HG03025 (cell line): ENCODE data around the gene SLC39A5.
A peak's percentile ranks its signal among the peaks of the same experiment; 100 is the strongest.

ENCODE experiments used
- ATAC-seq: cut with Tn5 transposase; IDR thresholded peaks from one replicate; pipeline ENCODE4 v1.9.1; 2021; ENCODE audit warnings: mild to moderate bottlenecking, moderate library complexity; ENCODE audit not compliant: unreplicated experiment, low FRiP score

Gene SLC39A5

DNA sequence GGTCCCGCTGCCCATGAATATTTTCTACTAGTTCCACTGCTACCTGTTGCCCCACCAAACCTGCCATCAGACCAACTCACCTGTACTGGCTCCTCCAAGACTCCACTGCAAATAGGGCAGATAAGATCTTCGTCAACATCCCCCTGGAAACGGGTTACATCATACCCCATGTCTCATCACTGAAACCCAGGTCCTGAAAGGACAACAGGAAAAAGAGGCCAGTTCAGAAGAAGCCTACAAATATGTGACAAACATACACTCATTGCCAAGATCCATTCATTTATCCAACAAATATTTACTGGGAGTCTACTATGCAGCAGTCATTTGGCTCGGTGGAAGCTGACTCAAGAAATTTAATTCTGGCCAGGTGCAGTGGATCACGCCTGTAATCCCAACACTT, 16.0 kb upstream of the SLC39A5 start:
- no peak for ATAC-seq

DNA sequence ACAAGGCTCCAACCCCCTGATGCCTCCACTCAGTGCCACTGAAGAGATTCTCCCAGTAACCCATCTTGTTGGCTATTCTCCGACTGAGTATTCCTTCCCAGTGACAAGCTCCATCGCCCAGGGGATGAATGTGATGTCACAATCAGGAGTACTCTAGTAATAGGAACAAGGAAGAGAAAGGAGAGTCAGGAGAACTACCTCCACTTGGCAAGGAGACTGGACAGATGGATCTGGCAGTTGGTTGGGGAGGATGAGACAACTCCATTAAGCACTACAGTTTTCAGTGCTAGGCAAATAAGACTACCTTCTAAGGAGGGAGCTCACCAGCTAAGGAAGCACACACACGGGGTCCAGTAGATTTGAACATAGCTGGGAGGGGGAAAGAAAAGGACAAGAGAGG, 13.4 kb upstream of the SLC39A5 start:
- no peak for ATAC-seq

DNA sequence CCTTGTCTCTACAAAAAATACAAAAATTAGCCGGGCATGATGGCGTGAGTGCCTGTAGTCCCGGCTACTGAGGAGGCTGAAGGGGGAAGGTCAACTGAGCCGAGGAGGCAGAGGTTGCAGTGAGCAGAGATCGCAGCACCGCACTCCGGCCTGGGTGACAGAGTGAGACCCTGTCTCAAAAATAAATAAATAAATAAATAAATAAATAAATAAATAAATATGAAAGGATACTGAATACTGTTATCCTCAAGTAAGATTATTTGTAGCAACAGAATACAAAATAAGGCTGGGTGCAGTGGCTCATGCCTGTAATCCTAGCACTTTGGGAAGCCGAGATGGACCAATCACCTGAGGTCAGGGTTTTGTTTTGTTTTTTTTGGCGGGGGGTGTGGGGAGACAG, 10.0 kb upstream of the SLC39A5 start:
- no peak for ATAC-seq

DNA sequence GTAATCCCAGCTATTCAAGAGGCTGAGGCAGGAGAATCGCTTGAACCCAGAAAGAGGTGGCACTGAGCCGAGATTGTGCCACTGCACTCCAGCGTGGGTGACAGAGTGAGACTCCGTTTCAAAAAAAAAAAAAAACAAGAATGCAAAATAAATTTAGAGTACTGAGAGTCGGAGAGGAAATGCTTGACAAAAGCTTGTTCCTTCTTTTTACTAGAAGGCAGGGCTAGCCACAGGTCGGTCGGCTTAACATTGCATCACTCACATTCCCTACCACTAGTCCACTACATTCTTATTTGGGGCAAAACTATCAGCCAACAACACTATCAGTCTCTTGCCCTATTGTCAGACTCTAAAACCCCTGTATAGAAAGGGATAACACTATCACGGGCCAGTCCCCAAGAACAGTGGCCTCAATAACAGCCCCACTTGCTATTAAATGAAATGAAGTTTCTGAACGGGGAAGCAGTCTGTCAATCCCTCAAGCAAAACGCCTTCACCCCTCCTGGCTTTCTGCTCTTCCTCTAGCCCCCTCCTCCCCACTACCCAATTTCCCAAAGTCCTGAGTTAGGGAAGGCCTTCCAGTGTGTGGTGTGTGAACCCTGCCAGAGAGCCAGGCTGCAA, 9.1 kb upstream of the SLC39A5 start:
- no peak for ATAC-seq

DNA sequence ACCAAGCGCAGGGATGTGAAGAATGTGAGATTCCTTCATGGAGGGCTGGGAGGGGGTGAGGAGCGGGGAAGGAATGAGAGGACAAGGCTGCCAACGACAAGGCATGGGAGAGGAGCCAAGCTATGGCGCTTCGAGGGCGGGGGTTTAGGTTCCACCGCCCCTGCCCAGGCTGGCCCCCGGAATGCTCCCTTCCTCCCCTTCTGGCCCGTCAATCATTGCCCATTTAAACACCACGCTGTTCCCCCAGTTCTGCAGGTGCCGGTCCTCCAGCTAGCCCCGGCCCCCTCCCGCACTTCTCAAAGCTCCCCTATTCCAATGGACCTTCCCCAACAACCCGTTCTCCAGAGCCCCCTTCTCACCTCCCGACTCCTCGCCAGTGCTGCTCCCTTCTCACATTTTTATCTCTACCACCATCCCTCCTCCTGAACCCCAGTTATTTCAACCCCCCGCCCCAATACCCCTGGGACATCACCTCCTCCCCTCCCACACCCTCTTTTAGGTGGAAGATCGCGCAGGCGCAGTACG, 8.6 kb upstream of the SLC39A5 start:
- no peak for ATAC-seq

DNA sequence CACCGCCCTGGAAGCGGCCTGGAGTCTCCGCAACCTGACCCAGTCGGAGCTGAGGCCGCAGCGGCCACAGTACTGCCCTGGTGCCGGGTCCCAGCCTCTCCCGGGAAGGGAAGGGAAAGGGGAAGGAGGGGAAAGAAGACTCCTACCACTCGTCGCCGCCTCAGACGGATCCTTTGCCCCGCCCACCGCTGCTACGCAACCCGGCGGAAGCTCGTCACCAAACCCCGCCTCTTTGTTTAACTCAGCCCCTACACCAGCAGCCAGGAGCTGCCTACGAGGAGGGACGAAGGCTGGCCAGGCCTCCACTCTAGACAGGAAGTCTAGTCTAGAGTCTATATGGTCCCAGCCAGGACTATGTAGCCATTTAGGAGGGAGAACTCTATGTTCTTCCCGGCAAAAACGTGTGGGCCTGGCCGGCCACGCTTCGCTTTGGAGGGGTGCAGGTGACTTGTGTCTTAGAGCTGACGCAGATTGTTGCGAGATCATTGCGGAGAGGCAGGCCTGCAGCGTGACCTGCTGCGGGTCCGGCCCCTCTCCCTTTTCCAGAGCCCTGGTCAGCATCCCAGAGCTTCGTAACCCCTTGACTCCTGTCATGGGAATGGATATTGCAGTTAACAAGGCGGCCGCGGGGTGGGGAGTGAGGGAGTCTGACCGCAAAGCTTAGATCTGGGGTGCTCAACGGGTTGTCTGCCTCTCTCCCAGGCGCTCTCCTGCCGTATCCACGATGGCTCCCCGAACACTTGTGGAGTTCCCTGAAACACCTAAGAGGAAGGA, 7.9 kb upstream of the SLC39A5 start, which contains the start of gene RNF41:
TSS of gene RNF41 (minus strand) at position 166 of the 774 bp plus-strand sequence. CDS start 7,875 bp downstream, outside the sequence.
- ATAC-seq: peak; percentile 76

DNA sequence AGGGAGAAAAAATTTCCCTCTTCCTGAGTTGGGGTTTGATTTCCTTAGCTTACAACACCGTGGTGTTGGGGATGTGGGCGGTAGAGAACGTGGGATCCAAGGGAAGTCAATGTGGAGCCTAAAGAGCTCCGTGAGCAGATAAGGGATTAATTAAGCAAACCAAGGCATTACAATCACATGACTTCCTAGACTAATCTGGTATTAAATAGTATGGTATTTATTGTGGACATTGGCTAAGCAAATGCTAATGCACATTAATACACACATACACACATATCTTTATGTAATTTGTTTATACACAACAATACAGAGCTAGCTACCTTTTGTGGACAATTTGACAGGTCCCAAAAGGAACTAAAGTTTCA, 7.3 kb upstream of the SLC39A5 start:
- no peak for ATAC-seq

DNA sequence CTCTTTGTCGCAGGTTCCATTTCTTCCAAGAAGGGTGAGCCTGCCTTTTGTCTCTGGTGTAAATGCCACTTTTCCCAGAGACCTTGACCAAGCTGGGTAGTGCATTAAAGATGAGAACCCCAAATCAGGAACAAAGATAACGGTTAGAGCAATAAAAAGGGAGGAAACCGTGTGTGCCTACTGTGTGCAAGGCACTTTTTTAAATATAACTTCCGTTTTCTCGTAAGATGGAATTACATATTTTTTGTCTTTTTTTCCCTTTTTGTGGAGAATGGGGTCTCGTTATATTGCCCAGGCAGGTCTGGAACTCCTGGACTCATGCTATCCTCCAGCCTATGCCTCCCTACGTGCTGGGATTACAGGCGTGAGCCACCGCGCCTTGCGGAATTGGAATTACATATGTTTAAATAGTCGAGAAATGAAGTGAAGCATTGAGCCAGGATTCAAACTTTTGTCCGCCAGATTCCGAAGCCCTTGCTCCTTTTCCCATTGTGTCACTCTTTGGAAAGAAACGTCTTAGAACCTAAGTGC, 6.2 kb upstream of the SLC39A5 start:
- no peak for ATAC-seq

DNA sequence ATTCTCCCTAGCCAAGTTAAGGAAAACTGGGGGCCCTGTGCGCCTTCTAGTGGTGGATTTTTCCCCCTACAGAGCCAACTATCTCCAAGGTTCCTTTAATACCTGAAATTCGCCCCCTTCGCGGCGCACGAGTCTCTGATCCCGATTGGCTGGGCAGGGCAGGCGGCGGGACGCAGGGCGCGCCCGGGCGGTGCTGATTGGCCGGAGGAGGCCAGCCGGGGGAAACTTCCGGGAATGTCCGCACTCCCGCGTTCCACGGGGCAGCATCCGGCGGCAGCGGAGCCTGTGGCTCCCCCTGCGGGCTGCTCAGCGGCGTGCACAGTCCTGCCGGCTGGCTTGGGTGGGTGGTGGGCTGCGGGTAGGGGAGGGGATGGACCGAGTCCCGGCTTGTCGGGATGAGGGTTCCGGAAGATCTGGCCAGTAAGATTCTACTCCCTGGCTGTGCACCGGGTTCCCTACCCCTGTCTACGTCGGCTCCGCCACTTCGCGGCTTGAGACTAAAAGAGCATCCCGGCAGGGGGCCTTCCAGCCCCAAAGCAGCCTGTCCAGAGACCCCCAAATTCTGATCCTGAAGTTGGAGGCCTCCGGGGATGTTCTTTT, 5.6 kb upstream of the SLC39A5 start, which contains the start of gene NABP2:
TSS of gene NABP2 (plus strand) at position 241 of the 600 bp plus-strand sequence. CDS start 515 bp downstream, outside the sequence.
- peak; percentile 53 for ATAC-seq

DNA sequence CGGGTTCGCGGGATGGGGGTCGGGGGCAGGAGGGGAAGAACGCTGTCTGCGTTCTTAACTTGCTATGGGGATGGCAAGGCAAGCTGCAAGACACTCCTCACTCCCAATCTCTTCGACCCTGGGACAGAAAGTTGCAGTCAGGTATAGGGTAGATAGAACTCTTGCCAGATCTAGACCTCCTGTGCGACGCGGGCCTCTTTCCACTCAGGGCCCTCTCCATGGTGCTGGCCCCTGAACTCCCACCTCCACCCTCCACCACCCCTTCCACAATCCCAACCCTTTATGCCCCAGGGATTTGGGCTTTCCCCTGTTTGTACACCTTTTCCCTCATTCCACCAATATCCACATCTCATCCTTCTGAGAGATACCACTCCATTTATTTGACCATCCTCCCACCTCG, 4.9 kb upstream of the SLC39A5 start:
- no peak for ATAC-seq

DNA sequence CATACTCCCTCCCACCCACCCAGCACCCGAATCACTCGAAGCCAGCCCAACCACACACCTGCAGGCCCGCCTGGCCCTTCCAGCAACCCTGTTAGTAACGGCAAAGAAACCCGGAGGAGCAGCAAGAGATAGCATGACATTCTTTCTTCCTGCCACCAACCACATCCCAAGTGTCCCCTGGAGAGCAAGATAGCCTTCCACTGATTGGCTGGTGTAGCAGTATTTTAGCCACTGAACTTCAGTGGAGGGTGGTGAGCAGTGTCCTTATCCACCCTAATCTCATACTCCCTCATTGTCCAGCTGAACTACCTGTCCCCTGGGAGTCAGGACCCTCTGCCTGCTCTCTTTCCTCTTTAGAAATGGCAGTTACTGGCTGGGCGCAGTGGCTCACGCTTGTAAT, 769 bp upstream of the SLC39A5 start:
- no peak for ATAC-seq

DNA sequence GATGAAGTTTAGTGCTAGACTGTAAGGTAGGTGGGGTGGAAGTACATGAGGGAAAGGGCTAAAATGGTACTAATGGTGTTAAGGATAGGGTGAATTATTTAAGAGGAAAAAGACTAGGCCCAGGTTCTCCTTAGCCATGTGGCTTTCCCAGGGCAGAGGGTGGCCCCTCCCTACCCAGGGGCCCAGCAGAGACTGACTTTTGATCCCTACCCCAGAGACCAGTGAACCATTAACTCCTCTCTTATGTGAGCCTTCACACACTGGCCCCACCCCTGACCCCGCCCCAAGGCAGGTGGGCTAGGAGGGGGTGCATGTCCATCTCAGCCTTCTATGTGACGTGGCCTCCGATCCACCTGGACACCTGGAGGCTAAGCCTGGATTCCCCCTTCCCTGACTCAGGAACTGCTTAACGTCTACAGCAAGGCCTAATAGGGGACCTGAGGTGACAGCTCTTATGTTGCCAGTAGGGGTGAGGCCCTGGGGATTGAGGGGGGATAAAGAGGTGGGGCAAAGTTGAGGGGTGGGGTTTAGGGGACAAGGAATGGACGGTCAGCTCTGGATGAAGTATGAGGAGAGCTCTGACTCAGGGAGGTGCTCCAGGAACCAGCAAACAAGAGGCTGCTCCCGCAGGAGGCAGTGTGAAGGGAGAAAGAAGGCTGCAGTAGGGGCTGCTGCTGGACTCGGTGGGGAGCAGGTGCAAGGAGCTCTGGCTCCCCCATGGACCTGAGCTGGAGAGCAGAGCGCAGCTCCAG, 757 bp downstream of the SLC39A5 start:
- no peak for ATAC-seq

DNA sequence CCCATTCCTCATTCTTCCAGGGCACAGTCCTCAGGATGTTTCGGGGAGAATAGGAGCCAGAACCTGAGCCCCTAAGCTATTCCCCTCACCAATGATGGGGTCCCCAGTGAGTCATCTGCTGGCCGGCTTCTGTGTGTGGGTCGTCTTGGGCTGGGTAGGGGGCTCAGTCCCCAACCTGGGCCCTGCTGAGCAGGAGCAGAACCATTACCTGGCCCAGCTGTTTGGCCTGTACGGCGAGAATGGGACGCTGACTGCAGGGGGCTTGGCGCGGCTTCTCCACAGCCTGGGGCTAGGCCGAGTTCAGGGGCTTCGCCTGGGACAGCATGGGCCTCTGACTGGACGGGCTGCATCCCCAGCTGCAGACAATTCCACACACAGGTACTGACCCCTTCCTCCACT, 1.3 kb downstream of the SLC39A5 start:
- no peak for ATAC-seq

DNA sequence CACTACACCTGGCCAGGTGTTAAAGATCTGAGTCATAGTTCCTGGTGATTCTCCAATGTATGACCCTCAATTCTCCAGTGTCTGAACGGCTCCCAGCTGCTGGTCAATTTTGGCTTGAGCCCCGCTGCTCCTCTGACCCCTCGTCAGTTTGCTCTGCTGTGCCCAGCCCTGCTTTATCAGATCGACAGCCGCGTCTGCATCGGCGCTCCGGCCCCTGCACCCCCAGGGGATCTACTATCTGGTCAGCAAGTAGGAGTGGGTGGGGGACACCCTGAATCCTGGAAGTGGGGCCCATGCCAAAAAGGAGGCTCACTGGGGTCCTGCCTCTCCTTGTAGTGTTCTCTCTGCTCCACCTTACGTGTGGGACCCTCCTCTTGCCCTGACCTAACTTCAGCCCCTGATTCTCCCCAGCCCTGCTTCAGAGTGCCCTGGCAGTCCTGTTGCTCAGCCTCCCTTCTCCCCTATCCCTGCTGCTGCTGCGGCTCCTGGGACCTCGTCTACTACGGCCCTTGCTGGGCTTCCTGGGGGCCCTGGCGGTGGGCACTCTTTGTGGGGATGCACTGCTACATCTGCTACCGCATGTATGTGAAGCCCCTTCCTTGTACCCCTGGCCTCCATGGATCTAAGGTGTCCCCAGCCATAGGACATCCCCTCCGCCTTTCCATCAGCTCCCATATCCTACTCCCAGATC, 5.0 kb downstream of the SLC39A5 start:
- ATAC-seq: no peak

DNA sequence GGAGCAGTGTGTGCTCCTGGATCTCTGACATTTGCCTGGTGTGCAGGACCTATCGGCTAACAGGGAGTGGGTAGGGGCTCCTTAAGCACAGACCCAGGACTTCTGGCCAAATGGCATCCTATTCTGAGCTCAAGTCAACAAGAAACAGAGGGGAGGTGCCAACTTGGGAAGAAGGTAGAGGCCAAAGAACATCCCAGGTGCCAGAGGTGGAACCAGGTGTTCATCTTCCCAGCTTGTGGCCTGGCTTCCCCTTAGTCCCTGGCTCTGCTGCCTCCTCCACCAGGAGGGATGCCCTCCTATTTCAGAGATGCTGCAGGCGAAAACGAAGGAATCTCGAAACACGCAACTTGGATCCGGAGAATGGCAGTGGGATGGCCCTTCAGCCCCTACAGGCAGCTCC, 6.2 kb downstream of the SLC39A5 start:
- ATAC-seq: no peak

DNA sequence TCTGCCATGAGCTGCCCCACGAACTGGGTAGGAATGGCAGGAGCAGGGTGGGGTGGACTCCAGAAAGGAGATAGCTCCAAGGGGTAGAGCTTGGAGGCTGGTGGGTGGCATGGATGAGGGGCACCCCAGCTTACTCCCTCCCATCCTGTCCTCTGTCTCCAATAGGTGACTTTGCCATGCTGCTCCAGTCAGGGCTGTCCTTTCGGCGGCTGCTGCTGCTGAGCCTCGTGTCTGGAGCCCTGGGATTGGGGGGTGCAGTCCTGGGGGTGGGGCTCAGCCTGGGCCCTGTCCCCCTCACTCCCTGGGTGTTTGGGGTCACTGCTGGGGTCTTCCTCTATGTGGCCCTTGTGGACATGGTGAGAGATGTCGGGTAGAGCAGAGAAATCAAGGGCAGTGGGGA, 7.1 kb downstream of the SLC39A5 start:
- no peak for ATAC-seq

DNA sequence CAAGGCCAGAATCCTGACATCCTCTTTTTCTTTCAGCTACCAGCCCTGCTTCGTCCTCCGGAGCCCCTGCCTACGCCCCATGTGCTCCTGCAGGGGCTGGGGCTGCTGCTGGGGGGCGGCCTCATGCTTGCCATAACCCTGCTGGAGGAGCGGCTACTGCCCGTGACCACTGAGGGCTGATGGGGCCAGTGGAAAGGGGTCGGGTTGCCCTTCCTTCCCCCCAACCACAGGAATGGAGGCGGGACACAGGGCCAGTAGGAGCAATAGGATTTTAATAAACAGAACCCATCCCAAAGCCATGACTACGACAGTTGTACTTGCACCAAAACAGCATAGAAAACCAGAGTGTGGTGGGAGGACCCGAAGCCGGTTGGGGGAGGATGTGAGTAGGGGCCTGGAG, 7.7 kb downstream of the SLC39A5 start:
- ATAC-seq: no peak

DNA sequence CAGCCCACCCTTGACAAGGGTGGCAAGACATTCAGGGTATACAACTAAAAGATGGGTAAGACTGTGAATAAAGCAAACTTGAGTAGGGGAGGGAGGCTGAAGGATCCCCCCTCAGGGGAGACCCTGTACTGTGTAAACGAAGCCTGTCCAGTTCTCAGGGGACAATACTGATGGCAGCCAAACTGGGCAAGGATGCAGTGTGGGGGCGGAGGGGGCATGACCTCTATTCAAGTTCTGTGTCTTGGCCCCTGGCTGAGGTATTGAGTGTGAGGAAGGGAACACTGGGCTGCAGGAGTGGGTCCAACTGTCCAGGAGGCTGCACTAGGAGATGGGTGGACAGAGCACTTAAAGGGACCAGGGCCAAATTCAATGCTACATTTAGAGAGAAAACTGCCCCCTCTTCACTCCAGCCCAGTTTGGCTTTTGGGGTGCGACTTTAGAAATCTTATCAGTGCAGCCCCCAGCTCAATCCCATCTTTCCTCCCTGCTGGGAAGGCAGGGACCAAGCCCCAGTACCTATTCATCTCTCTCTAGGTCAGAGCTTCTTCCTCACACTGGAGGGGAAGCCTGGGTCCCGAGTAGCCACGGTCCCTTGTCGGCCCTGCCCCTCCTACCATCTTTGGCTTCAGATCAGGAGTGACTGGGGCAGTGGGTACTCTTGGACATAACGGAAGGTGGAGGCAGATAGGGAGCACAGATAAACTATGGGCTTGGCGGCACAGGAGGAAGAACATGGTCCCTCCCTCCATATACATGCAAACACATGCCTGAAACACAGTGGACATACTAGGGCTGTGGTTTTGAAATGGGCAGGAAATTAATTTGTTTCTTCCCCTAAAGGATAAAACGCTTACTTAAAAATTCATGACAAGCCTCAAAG, 11.8 kb downstream of the SLC39A5 start:
- no peak for ATAC-seq

DNA sequence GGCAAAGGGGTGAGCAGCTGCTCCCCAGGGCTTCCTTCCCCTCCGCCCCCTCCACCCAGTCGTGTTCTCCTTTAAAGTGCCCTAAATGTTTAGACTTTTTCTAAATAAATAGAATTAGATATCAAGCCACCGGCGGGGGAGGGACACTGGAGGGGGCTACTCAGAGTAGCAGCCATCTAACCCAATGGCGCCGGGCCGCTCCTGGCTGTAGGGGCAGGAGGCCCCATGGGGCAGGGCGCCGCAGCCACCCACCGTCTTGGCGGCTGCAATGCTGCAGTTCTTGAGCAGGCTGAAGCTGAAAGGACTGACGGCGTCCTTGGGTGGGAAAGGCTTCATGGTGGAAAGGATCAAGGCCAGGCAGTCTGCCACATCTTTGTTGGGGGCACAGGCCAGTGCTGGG, 13.1 kb downstream of the SLC39A5 start:
- ATAC-seq: no peak
